ENCODE measurements around the gene MLLT10. TPM values are rescaled to one million over a fixed set of nuclear protein-coding genes. Genes with fewer than 3 reads are reported as not detected.

MLLT10 gene
- total RNA-seq, 1 experiment from 2014 or later, result 60.1 TPM

GRCh38 chr10:21532694-21533466 lies 1.2 kb upstream of the MLLT10 start (continued):
- TF ChIP-seq, protein P1, sequence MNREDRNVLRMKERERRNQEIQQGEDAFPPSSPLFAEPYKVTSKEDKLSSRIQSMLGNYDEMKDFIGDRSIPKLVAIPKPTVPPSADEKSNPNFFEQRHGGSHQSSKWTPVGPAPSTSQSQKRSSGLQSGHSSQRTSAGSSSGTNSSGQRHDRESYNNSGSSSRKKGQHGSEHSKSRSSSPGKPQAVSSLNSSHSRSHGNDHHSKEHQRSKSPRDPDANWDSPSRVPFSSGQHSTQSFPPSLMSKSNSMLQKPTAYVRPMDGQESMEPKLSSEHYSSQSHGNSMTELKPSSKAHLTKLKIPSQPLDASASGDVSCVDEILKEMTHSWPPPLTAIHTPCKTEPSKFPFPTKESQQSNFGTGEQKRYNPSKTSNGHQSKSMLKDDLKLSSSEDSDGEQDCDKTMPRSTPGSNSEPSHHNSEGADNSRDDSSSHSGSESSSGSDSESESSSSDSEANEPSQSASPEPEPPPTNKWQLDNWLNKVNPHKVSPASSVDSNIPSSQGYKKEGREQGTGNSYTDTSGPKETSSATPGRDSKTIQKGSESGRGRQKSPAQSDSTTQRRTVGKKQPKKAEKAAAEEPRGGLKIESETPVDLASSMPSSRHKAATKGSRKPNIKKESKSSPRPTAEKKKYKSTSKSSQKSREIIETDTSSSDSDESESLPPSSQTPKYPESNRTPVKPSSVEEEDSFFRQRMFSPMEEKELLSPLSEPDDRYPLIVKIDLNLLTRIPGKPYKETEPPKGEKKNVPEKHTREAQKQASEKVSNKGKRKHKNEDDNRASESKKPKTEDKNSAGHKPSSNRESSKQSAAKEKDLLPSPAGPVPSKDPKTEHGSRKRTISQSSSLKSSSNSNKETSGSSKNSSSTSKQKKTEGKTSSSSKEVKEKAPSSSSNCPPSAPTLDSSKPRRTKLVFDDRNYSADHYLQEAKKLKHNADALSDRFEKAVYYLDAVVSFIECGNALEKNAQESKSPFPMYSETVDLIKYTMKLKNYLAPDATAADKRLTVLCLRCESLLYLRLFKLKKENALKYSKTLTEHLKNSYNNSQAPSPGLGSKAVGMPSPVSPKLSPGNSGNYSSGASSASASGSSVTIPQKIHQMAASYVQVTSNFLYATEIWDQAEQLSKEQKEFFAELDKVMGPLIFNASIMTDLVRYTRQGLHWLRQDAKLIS (CRISPR knock-in tag; IDR thresholded peaks at IDR 0.05; ENCODE audit: borderline replicate concordance), result no peak

GRCh38 chr10:21534280-21534586 lies 201 bp downstream of the MLLT10 start:
- CTCF ChIA-PET, result interaction anchor here (0.9 kb wide), 1 partner anchor 27 kb away, joined by 3 read pairs; no protein-coding TSS in a partner anchor
- POLR2A ChIA-PET, result interaction anchor here (0.9 kb wide), 1 partner anchor 38 kb away, joined by 3 read pairs; no protein-coding TSS in a partner anchor
- H3K4me1 Mint-ChIP-seq, result peaks cover 47% of the 10 kb centered on the region
- H3K4me3 Mint-ChIP-seq, result peak overlapping the region; percentile 73
- H3K9me3 Mint-ChIP-seq, result no peaks in the 10 kb centered on the region
- no peaks in the 10 kb centered on the region for H3K27me3 Mint-ChIP-seq (ENCODE audit: low read depth)
- ATAC-seq (no peak), DNase-seq (ENCODE audit: low spot score) (no peak)
- no peak overlapping the region for H3K27ac Mint-ChIP-seq
- no peak for TF ChIP-seq ARID4B (CRISPR knock-in tag; IDR thresholded peaks at IDR 0.05; ENCODE audit: borderline replicate concordance)
- TF ChIP-seq, protein P2, sequence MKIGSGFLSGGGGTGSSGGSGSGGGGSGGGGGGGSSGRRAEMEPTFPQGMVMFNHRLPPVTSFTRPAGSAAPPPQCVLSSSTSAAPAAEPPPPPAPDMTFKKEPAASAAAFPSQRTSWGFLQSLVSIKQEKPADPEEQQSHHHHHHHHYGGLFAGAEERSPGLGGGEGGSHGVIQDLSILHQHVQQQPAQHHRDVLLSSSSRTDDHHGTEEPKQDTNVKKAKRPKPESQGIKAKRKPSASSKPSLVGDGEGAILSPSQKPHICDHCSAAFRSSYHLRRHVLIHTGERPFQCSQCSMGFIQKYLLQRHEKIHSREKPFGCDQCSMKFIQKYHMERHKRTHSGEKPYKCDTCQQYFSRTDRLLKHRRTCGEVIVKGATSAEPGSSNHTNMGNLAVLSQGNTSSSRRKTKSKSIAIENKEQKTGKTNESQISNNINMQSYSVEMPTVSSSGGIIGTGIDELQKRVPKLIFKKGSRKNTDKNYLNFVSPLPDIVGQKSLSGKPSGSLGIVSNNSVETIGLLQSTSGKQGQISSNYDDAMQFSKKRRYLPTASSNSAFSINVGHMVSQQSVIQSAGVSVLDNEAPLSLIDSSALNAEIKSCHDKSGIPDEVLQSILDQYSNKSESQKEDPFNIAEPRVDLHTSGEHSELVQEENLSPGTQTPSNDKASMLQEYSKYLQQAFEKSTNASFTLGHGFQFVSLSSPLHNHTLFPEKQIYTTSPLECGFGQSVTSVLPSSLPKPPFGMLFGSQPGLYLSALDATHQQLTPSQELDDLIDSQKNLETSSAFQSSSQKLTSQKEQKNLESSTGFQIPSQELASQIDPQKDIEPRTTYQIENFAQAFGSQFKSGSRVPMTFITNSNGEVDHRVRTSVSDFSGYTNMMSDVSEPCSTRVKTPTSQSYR (CRISPR knock-in tag; IDR thresholded peaks at IDR 0.05), result 0 out of 2 replicates have a peak, but pooled peaks have one; percentile 31
- no peak for TF ChIP-seq NR2C2 (CRISPR knock-in tag; IDR thresholded peaks at IDR 0.05)
- TF ChIP-seq ZNF423 (CRISPR knock-in tag; IDR thresholded peaks at IDR 0.05), result peak; percentile 18; the same call in 1 of the 2 replicates
- TF ChIP-seq, protein P3, sequence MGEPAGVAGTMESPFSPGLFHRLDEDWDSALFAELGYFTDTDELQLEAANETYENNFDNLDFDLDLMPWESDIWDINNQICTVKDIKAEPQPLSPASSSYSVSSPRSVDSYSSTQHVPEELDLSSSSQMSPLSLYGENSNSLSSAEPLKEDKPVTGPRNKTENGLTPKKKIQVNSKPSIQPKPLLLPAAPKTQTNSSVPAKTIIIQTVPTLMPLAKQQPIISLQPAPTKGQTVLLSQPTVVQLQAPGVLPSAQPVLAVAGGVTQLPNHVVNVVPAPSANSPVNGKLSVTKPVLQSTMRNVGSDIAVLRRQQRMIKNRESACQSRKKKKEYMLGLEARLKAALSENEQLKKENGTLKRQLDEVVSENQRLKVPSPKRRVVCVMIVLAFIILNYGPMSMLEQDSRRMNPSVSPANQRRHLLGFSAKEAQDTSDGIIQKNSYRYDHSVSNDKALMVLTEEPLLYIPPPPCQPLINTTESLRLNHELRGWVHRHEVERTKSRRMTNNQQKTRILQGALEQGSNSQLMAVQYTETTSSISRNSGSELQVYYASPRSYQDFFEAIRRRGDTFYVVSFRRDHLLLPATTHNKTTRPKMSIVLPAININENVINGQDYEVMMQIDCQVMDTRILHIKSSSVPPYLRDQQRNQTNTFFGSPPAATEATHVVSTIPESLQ (CRISPR knock-in tag; IDR thresholded peaks at IDR 0.05), result no peak
- TF ChIP-seq KAT7 (CRISPR knock-in tag; IDR thresholded peaks at IDR 0.05; ENCODE audit: borderline replicate concordance), result no peak
- TF ChIP-seq, protein P4, sequence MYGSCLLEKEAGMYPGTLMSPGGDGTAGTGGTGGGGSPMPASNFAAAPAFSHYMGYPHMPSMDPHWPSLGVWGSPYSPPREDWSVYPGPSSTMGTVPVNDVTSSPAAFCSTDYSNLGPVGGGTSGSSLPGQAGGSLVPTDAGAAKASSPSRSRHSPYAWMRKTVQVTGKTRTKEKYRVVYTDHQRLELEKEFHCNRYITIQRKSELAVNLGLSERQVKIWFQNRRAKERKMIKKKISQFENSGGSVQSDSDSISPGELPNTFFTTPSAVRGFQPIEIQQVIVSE (CRISPR knock-in tag; IDR thresholded peaks at IDR 0.05; ENCODE audit: borderline replicate concordance), result no peak
- H3K36me3 Mint-ChIP-seq, result peaks cover 14% of the 10 kb centered on the region

Measured in WTC11 (cell line).